ENCODE results near the gene ORMDL3.

Gene ORMDL3

GRCh38 chr17:39971076-39971603 lies 43.7 kb upstream of the ORMDL3 start:
- in situ Hi-C loops (cut with HindIII; ENCODE audit: low pct_ligation_motif_present, low sequenced_read_pairs): no loop called here
- Histone ChIP-seq H3K36me3 (replicated peaks) (no peaks in the 10 kb centered on the region), H3K27ac (no peak overlapping the region), H3K27me3 (replicated peaks) (no peaks in the 10 kb centered on the region), H3K4me3 (ENCODE audit: low read depth, low read length) (no peak overlapping the region)
- DNase-seq: no peak
- TF ChIP-seq, protein P1, sequence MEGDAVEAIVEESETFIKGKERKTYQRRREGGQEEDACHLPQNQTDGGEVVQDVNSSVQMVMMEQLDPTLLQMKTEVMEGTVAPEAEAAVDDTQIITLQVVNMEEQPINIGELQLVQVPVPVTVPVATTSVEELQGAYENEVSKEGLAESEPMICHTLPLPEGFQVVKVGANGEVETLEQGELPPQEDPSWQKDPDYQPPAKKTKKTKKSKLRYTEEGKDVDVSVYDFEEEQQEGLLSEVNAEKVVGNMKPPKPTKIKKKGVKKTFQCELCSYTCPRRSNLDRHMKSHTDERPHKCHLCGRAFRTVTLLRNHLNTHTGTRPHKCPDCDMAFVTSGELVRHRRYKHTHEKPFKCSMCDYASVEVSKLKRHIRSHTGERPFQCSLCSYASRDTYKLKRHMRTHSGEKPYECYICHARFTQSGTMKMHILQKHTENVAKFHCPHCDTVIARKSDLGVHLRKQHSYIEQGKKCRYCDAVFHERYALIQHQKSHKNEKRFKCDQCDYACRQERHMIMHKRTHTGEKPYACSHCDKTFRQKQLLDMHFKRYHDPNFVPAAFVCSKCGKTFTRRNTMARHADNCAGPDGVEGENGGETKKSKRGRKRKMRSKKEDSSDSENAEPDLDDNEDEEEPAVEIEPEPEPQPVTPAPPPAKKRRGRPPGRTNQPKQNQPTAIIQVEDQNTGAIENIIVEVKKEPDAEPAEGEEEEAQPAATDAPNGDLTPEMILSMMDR (IDR thresholded peaks at IDR 0.05; ENCODE audit: low read depth, low read length, missing control alignments): no peak

DNA sequence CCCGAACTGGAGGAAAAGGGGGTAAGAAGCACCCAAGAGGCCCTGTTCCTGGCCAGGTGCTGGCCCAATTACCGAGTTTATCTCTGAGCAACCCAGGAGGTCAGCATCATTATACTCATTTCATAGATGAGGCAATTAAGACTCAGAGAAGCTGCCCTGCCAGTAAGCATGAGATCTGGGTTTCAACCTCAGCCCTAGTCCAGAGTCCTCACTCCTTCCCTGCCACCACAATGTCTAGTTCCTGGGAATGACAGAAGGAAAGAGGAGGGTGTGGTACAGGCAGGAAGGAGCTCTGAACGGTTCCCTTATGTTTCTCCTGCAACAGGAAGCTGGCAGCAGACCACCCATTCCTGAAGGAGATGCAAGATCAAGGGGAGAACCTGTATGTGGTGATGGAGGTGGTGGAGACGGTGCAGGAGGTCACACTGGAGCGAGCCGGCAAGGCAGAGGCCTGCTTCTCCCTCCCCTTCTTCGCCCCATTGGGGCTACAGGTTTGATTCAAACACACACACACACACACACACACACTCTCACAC lies 42.8 kb upstream of the ORMDL3 start:
- DNase-seq: no peak
- no peak overlapping the region for H3K27ac ChIP-seq
- TF ChIP-seq, protein P1 (IDR thresholded peaks at IDR 0.05; ENCODE audit: low read depth, low read length, missing control alignments): no peak
- H3K4me3 ChIP-seq (ENCODE audit: low read depth, low read length): no peak overlapping the region
- H3K27me3 ChIP-seq (replicated peaks): no peaks in the 10 kb centered on the region
- in situ Hi-C loops (cut with HindIII; ENCODE audit: low pct_ligation_motif_present, low sequenced_read_pairs): no loop called here
- no peaks in the 10 kb centered on the region for H3K36me3 ChIP-seq (replicated peaks)

DNA sequence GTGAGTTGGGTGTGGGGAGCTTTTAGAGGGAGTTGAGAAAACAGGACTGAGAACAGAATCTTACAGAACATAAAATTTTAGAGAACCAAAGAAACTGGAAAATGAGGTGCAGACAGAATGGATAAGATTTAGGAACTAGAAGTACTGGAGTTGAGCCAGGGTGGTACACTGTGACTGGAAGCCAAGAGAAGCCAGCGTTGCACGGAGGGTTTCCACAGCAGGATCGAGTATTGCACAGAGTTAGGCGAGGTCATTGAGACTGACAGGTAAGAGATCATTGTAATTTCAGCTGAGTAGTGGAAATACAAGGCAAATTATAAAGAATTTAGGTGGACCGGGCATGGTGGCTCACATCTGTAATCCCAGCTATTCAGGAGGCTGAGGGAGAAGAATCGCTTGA lies 42.0 kb upstream of the ORMDL3 start:
- Histone ChIP-seq H3K36me3 (replicated peaks) (no peaks in the 10 kb centered on the region), H3K4me3 (ENCODE audit: low read depth, low read length) (no peak overlapping the region), H3K27ac (no peak overlapping the region), H3K27me3 (replicated peaks) (no peaks in the 10 kb centered on the region)
- in situ Hi-C loops (cut with HindIII; ENCODE audit: low pct_ligation_motif_present, low sequenced_read_pairs): no loop called here
- TF ChIP-seq, protein P1 (IDR thresholded peaks at IDR 0.05; ENCODE audit: low read depth, low read length, missing control alignments): no peak
- no peak for DNase-seq

DNA sequence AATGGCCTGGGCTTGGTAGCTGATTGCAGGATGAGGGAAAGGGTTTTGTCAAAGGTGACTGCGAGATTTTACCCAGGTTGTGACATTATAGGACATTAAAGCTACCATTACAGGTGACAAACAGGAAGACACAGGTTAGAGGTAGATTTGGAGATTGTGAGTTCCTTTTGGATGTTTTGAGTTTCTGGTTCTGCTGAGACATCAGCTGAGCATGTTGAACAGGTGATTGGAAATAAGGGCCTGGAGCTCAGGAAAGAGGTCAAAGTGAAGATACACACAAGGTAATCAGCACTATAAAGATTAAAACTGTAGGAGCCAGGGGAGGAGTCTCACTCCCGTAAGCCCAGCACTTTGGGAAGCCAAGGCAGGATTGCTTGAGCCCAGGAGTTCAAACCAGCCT lies 41.4 kb upstream of the ORMDL3 start:
- Histone ChIP-seq H3K27me3 (replicated peaks) (no peaks in the 10 kb centered on the region), H3K36me3 (replicated peaks) (no peaks in the 10 kb centered on the region), H3K4me3 (ENCODE audit: low read depth, low read length) (no peak overlapping the region), H3K27ac (no peak overlapping the region)
- no peak for DNase-seq
- in situ Hi-C loops (cut with HindIII; ENCODE audit: low pct_ligation_motif_present, low sequenced_read_pairs): no loop called here
- TF ChIP-seq, protein P1 (IDR thresholded peaks at IDR 0.05; ENCODE audit: low read depth, low read length, missing control alignments): no peak

GRCh38 chr17:39966771-39967170 lies 39.4 kb upstream of the ORMDL3 start:
- no peaks in the 10 kb centered on the region for H3K27me3 ChIP-seq (replicated peaks)
- H3K27ac ChIP-seq: no peak overlapping the region
- DNase-seq: no peak
- TF ChIP-seq, protein P1 (IDR thresholded peaks at IDR 0.05; ENCODE audit: low read depth, low read length, missing control alignments): no peak
- no peak overlapping the region for H3K4me3 ChIP-seq (ENCODE audit: low read depth, low read length)
- no peaks in the 10 kb centered on the region for H3K36me3 ChIP-seq (replicated peaks)
- in situ Hi-C loops (cut with HindIII; ENCODE audit: low pct_ligation_motif_present, low sequenced_read_pairs): no loop called here
